Stimulated activated CD8-positive, alpha-beta memory T cell treated with anti-CD3 and anti-CD28 coated beads, Interleukin-4, amount 100 ng/mL, for 4 hours (primary cell): ENCODE data around the gene TMEM239.
"Not testable (repeated sequence)": the region's sequence is repeated elsewhere in the genome, so short reads cannot be mapped to it uniquely, and the experiment has no call there.

Source experiments
- DNase-seq, 2 donors: peaks; one replicate each; pipeline ENCODE4 v3.0.0-alpha.2; 2020; ENCODE audit warnings: low read depth in 2 of 2, low spot score in 1 of 2

The TMEM239 gene

DNA sequence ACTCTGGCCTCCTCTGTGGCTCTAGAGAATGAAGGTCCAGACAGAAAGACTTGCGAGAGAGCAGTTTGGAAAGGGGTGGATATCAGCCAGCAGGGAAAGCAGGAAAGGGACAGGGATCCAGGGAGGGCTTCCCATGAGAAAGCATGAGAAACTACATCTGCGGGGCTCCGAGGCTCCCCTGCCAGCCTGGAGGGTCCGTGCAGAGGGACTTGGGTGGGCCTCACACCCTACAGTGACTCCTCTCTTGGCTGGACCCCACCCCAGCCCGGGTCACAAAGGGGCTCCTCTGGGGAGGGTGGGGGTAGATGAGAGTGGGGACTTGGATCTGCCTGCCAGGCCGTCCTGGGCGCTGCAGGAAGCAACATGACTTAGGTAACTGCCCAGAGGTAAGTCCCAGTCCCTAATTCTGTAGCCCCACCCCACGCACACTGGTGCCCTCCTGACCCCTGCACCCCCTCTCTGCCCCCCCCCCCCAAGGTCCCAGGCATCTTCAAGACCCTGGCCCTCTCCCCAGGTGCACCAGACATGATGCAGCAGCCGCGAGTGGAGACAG lies at the start of gene TMEM239:
TMEM239 (plus strand) TSS at position 335 of the 553 bp plus-strand sequence; CDS start at position 526, 191 bp downstream.
- DNase-seq: no peak

GRCh38 chr20:2767768-2768631 lies 48.2 kb upstream of the TMEM239 start:
- no peak for DNase-seq

GRCh38 chr20:2768632-2769015 lies 47.5 kb upstream of the TMEM239 start:
- DNase-seq: no peak

- DNase-seq: not testable (repeated sequence)
Measured at GRCh38 chr20:2770091-2770490, 46.1 kb upstream of the TMEM239 start.

DNA sequence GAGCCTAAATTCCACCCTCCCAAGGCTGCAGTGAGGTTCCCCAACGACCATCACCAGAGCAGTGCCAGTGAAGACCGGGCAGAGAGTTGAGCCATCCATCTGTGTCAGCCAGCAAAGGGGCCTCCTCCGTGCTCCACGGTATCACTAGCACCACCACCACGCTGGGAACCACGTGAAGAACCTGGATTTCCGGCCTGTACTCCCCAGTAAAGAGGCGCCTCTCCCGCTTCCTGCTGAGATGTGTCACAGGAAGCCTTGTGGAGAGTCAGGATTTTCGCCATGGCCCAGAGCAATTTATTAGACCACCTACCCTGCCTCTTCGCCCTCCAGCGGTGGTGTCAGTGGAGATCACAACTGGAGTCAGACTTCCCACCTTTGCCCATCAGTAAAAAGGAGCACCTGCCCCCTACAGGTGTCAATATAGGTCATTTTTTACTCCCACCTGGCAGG lies 44.5 kb upstream of the TMEM239 start:
- DNase-seq: no peak

GRCh38 chr20:2773812-2774211 lies 42.4 kb upstream of the TMEM239 start:
- DNase-seq: no peak

DNA sequence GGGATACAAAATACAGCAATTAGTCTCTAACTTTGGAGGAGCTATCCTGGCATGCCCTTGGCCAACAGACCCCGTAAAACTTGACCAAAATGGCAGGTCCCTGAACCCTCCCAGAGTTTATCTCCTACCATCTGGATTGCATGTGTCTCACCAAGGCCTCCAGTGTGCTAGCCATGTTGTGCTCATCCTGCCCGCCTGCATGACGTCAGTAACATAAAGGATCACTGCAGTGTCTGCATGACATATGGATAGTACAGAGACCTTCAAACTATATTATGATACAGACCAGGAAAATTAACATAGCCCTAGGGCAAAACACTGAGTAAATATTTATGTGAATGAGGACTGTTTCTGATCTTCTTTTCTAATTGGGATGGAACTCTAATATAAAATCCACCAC lies 41.0 kb upstream of the TMEM239 start:
- no peak for DNase-seq

DNA sequence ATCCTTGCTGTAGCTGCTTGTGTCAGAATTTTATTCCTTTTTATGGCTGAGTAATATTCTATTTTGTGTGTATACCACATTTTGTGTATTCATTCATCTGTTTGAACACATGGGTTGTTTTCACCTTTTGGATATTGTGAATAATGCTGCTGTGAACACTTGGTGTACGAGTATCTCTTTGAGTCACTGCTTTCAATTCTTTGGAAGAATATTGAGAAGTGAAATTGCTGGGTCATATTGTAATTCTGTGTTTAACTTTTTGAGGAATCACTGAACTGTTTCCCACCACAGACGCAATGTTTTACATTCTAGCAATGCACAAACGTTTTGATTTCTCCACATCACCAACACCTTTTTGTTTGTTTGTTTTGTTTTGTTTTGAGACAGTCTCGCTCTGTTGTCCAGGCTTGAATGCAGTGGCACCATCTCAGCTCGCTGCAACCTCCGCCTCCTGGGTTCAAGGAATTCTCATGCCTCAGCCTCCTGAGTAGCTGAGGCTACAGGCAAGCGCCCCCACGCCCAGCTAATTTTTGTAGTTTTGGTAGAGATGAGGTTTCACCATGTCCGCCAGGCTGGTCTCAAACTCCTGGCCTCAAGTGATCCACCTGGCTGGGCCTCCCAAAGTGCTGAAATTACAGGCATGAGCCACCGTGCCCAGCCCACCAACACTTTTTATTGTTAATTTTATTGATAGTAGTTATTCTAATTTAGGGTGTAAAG lies 37.4 kb upstream of the TMEM239 start:
- DNase-seq: no peak

DNA sequence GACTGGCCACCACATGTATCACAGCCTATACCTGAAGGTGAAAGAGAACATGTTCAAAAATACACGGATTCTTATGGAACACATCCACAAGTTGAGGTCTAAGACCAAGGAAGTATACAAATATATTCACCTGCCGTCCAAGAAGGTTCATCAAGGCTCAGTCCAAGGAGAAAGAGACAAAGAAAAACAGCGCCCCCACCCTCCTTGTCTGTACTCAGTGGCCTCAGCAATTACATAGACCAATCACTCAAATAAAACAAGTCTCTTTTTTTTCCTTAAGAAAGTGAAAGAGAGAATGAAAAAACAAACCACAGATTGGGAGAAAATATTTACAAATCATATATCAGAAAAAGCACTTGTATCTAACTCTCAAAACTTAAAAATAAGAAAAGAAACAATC lies 35.2 kb upstream of the TMEM239 start:
- DNase-seq: no peak

- DNase-seq: no peak
Measured at GRCh38 chr20:2783908-2784566, 32.1 kb upstream of the TMEM239 start.

DNA sequence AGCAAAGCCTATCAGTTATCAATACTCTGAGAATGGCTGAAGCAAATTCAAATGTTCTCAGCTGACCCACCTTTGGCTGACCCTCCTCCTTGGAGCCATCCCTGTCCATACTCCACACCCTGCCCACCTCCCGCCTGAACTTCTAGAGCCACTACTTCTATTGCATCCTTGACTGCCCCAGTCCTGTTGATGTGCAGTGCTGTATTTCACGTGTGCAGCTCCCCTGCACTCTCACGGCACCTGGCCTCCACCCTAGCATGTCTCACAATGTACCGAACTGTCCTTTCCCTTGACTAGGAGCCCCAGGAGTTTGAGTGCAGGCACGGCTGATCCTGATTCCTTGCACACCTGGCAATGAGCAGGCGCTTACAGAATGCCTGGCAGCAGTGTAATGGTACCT lies 22.7 kb upstream of the TMEM239 start:
- no peak for DNase-seq

- DNase-seq: no peak
Measured at GRCh38 chr20:2794202-2794748, 21.9 kb upstream of the TMEM239 start.

DNA sequence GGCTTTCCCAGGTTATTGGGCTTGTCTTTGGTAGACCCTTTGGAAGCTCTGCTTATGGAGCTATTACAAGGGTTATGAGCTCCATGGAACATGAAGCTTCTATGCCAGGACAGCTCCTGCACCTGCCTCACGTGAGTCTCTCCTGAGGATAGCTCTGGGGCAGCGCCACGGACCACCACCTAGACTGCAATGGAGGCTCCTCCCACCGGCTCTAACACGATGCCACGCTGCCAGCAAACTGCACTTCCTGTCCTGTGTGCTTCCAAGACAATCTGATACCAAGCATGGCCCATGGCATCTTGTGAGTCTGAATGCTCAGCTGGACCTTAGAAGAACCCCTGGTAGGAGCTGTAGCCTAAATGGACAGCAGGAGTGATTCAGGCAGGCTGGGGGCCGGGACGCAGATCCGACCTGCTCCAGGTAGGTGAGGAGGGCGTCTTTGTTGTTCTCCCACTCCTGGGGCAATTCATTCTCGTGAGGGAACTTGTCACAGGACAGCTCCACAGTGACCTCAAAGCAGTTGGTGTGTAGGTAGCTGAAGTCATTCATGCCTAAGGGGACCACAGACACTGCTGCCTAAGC lies 21.2 kb upstream of the TMEM239 start:
- no peak for DNase-seq

- no peak for DNase-seq
Measured at GRCh38 chr20:2795451-2795850, 20.7 kb upstream of the TMEM239 start.

- no peak for DNase-seq
Measured at GRCh38 chr20:2796011-2796660, 20.0 kb upstream of the TMEM239 start.

DNA sequence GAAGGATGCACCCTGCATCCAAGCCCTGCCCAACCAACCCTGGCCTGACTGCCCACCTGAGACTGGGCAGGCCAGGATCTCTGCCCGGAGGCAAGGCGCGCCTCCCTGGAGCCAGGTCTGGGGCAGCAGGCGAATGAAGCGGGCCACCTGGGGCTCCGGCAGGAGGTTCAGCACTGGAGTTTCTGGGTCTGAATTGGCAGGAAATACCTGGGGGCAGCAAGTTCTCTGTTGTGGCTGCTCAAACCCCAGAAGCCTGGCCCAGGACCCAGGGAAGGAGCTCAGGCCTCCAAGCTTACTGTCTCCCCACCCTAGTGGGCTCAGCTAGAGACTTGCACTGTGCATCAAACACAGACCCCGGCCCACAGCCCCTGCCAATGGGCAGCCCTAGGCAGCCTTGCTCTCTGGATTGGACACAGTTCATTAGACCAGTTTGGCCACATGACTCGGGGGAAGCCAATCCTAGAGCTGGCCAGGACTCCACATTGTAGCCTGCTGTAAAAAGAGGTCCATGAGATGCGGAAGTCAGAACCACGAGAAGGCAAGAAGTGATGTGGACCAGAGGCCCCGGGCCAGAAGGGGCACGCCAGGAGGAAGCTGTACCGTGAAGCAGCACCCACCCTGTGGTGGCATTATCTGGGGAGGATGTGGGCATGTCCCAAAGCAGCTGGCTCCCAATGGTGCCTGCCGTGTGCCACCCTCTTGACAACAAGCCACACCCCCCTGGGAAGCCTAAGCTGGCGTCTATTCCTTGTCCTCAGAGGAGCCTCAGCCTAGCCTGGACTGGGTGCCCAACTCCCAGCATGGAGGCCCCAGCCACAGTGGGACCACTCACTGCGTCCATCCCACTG lies 18.8 kb upstream of the TMEM239 start:
- no peak for DNase-seq

DNA sequence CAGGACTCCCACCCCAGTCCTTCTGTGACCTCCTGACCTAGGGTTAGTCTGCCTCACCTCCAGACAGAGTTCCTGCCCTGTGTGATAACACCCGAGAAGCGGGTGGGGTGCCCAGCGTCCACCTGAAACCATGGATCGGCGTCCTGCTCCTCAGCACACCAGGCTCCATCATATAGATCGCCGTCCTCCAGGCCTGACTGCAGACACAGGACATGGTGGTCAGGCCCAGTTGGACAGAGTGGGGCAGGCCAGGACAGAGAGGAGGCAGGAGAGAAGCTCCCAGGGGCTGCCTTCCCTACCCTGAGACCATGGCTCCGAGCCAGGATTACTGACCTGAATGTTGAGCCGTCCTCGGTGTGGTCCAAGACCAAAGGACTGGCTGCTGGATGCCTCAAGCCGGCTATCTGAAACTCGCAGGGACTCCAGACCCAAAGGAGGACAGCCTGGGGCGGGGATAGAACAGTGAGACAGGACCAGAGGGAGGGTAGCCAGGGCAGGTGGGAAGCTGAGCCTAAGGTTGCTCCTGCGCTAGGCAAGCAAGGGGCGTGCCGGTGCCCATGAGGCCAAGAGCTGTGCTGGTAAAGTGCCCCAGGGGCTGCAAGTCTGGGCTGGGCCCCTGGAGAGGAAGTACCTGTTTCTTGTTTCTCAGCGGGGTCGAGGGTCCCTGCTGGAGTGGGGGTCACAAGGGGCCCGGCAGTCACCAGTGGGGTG lies 17.9 kb upstream of the TMEM239 start:
- no peak for DNase-seq

- no peak for DNase-seq
Measured at GRCh38 chr20:2798814-2799213, 17.4 kb upstream of the TMEM239 start.

DNA sequence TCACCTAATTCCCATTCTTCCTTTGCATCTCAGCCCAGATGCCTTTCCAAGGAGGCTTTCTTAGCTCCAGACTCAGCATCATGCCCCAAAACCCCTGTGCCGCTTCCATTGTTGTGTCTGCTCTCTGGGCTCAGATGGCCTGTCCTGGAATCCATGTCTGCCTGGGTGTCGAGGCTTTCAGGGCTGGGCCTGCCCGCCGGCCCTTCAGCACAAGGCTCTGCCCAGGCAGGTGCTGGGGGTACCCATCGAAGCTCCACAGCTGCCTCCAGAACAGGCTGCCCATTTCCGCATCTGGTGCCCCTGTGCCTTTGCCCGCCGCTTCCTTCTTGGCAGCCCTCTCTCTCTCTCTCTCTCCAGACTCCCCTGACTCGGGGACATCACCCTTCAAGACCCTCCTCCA lies 16.9 kb upstream of the TMEM239 start:
- no peak for DNase-seq
